HG03442 (cell line): ENCODE results near the gene BLVRA.
"Not testable (repeated sequence)": the region's sequence is repeated elsewhere in the genome, so short reads cannot be mapped to it uniquely, and the experiment has no call there.

Experiments used
- ATAC-seq: cut with Tn5 transposase; IDR thresholded peaks from one replicate; pipeline ENCODE4 v1.9.1; 2021; ENCODE audit warnings: mild to moderate bottlenecking, moderate library complexity; ENCODE audit not compliant: unreplicated experiment

BLVRA gene

GRCh38 chr7:43768887-43769272, 10.4 kb downstream of the BLVRA start:
- ATAC-seq: no peak

GRCh38 chr7:43769281-43769680, 10.8 kb downstream of the BLVRA start:
- no peak for ATAC-seq

GRCh38 chr7:43769791-43770465, 11.4 kb downstream of the BLVRA start:
- ATAC-seq: no peak

GRCh38 chr7:43771128-43771527, 12.6 kb downstream of the BLVRA start:
- ATAC-seq: no peak

- no peak for ATAC-seq
Observed at GRCh38 chr7:43771573-43771972, 13.1 kb downstream of the BLVRA start.

- ATAC-seq: not testable (repeated sequence)
Observed at GRCh38 chr7:43773268-43773667, 14.8 kb downstream of the BLVRA start.

GRCh38 chr7:43775255-43775654, 16.8 kb downstream of the BLVRA start:
- not testable (repeated sequence) for ATAC-seq

- not testable (repeated sequence) for ATAC-seq
Observed at GRCh38 chr7:43778293-43779044, 20.0 kb downstream of the BLVRA start.

GRCh38 chr7:43779045-43779812, 20.7 kb downstream of the BLVRA start:
- ATAC-seq: no peak

- ATAC-seq: no peak
Observed at GRCh38 chr7:43781726-43782607, 23.5 kb downstream of the BLVRA start.

- ATAC-seq: no peak
Observed at GRCh38 chr7:43782768-43783555, 24.5 kb downstream of the BLVRA start.

- peak; percentile 7 for ATAC-seq
Observed at GRCh38 chr7:43784030-43784584, 25.6 kb downstream of the BLVRA start.

GRCh38 chr7:43784585-43785087, 26.2 kb downstream of the BLVRA start:
- peak; percentile 93 for ATAC-seq

- ATAC-seq: no peak
Observed at GRCh38 chr7:43785420-43785819, 26.9 kb downstream of the BLVRA start.

GRCh38 chr7:43787771-43788170, 29.3 kb downstream of the BLVRA start:
- no peak for ATAC-seq

- no peak for ATAC-seq
Observed at GRCh38 chr7:43790006-43790405, 31.5 kb downstream of the BLVRA start.

- no peak for ATAC-seq
Observed at GRCh38 chr7:43790834-43791233, 32.4 kb downstream of the BLVRA start.

GRCh38 chr7:43791665-43792064, 33.2 kb downstream of the BLVRA start:
- no peak for ATAC-seq

GRCh38 chr7:43792471-43793150, 34.1 kb downstream of the BLVRA start:
- ATAC-seq: no peak
